Transverse colon (tissue), 4 donors: ENCODE data around the gene TRIP10. TPM values are rescaled to one million over a fixed set of nuclear protein-coding genes. Genes with fewer than 3 reads are reported as not detected.
"Not testable (repeated sequence)": the region's sequence is repeated elsewhere in the genome, so short reads cannot be mapped to it uniquely, and the experiment has no call there.

Experiments
- DNase-seq: peaks from one replicate; pipeline ENCODE4 v3.0.0-alpha.2; 2019
- H3K27ac ChIP-seq, 4 donors: fragments of 200-600 bp; sonication (generic); 2 replicates each; pipeline ENCODE4 v1.5.1; 2016 to 2018; ENCODE audit warnings: inconsistent platforms in 4 of 4
- H3K27me3 ChIP-seq: fragments of 200-600 bp; sonication (generic); 2 replicates; pipeline ENCODE4 v1.5.1; 2017; ENCODE audit warnings: inconsistent platforms
- H3K36me3 ChIP-seq, 4 donors: fragments of 200-600 bp; sonication (generic); 2 replicates each; pipeline ENCODE4 v1.5.1; 2017 to 2019; ENCODE audit warnings: inconsistent platforms in 4 of 4
- H3K4me1 ChIP-seq, 4 donors: fragments of 200-600 bp; sonication (generic); 2 replicates each; pipeline ENCODE4 v1.5.1; 2017 to 2020; ENCODE audit warnings: inconsistent platforms in 4 of 4
- H3K4me3 ChIP-seq, 4 donors: fragments of 200-600 bp; sonication (generic); 1 replicate in 1 of 4; 2 replicates in 3 of 4; pipeline versions ENCODE4 v1.5.1 to v1.6.1; 2017 to 2019; ENCODE audit warnings: inconsistent platforms in 4 of 4
- H3K9me3 ChIP-seq, 2 donors: fragments of 200-600 bp; sonication (generic); 2 replicates each; pipeline ENCODE4 v1.5.1; 2017 to 2019; ENCODE audit warnings: inconsistent platforms in 2 of 2
- CTCF ChIP-seq, 5 experiments: fragments of 200-600 bp in 3 of 5; fragments of 450-650 bp in 2 of 5; sonication (generic) in 3 of 5; IDR thresholded peaks; 1 replicate in 2 of 5; 2 replicates in 3 of 5; pipeline ENCODE4 v1.5.1; 2016 to 2017; ENCODE audit warnings: antibody characterized with exemption in 5 of 5, inconsistent platforms in 3 of 5, mild to moderate bottlenecking in 2 of 5, moderate library complexity in 1 of 5
- EP300 ChIP-seq: sonication (generic); formaldehyde crosslinking; IDR thresholded peaks from one replicate; pipeline ENCODE4 v1.6.1; 2017; ENCODE audit warnings: antibody characterized with exemption, low read depth
- POLR2A ChIP-seq: fragments of 450-650 bp; IDR thresholded peaks from one replicate; pipeline ENCODE4 v1.6.1; 2016; ENCODE audit warnings: antibody characterized with exemption, mild to moderate bottlenecking, moderate library complexity
- POLR2AphosphoS5 ChIP-seq, 3 donors: sonication (generic); formaldehyde crosslinking; IDR thresholded peaks; one replicate each; pipeline ENCODE4 v1.6.1; 2016; ENCODE audit warnings: antibody characterized with exemption in 3 of 3
- whole genome bisulfite sequencing, 2 donors: methylation state at CpG; one replicate each; pipeline ENCODE4 v1.1.5; 2018; ENCODE audit warnings: low coverage in 1 of 2; 5-methylcytosine and 5-hydroxymethylcytosine counted together
- in situ Hi-C, 4 donors: fragments of 200-750 bp; cut with MboI; loops; one replicate each; pipeline versions ENCODE4 v1.15.0 to v1.15.1; 2017; ENCODE audit warnings: low sequenced_read_pairs in 3 of 4, low pct_ligation_motif_present in 1 of 4, low pct_unique_long_range_greater_than_20kb in 1 of 4
- intact Hi-C: fragments of 100-400 bp; cut with DNase I; formaldehyde crosslinking; loops from one replicate; pipeline ENCODE4 v1.15.1; 2023; ENCODE audit warnings: low total_unique reads
- total RNA-seq, 4 donors: library from RNA; depleted of rRNA; stranded (reverse); fragments of >200 nt; gene quantifications; one replicate each; pipeline ENCODE4 v1.1.0, GENCODE V29; 2016

Gene TRIP10
- total RNA-seq, 4 donors from 2014 or later = 55.5 to 227 (median 78.8) TPM

GRCh38 chr19:6706633-6706958 is 32.9 kb upstream of the TRIP10 start:
- intact Hi-C loops = no loop called here
- no peak overlapping the region for H3K4me3 ChIP-seq
- H3K9me3 ChIP-seq = no peaks in the 10 kb centered on the region
- no peaks in the 10 kb centered on the region for H3K4me1 ChIP-seq
- no peak for DNase-seq
- TF ChIP-seq POLR2AphosphoS5 (IDR thresholded peaks at IDR 0.05) (no peak), EP300 (no peak), CTCF (IDR thresholded peaks at IDR 0.05) (no peak), POLR2A (no peak)
- peaks cover 31% of the 10 kb centered on the region for H3K27me3 ChIP-seq
- H3K36me3 ChIP-seq = no peaks in the 10 kb centered on the region
- H3K27ac ChIP-seq = no peak overlapping the region
- WGBS, 2 donors = 40 to 55% methylated on average over 1 to 3 of the region's 3 CpGs
- in situ Hi-C loops = loop anchor here in 1 of 4 donors (25.0 kb wide), 1 partner anchor 156 kb away; no protein-coding TSS in a partner anchor

- H3K36me3 ChIP-seq = no peaks in the 10 kb centered on the region
- no peaks in the 10 kb centered on the region for H3K4me1 ChIP-seq
- no peak overlapping the region for H3K4me3 ChIP-seq
- H3K27me3 ChIP-seq = peaks cover 31% of the 10 kb centered on the region
- no peak overlapping the region for H3K27ac ChIP-seq
- no peaks in the 10 kb centered on the region for H3K9me3 ChIP-seq
- in situ Hi-C loops = loop anchor here in 1 of 4 donors (25.0 kb wide), 1 partner anchor 155 kb away; no protein-coding TSS in a partner anchor
- TF ChIP-seq CTCF (IDR thresholded peaks at IDR 0.05) = no peak
- TF ChIP-seq POLR2A = no peak
- no peak for TF ChIP-seq EP300
- WGBS, 2 donors = 92% methylated on average over 42 of the region's 44 CpGs; no CpG with 5 or more reads in 1 of the 2 donors
- no peak for DNase-seq
- intact Hi-C loops = no loop called here
Observed at GRCh38 chr19:6707011-6707657, 32.3 kb upstream of the TRIP10 start.

GRCh38 chr19:6707658-6708018 is 31.8 kb upstream of the TRIP10 start:
- 85 to 100% methylated on average over 1 to 12 of the region's 16 CpGs for WGBS, 2 donors
- intact Hi-C loops = no loop called here

GRCh38 chr19:6708346-6708745 is 31.1 kb upstream of the TRIP10 start:
- Histone ChIP-seq H3K27me3 (peaks cover 31% of the 10 kb centered on the region), H3K4me1 (no peaks in the 10 kb centered on the region), H3K27ac (no peak overlapping the region), H3K36me3 (no peaks in the 10 kb centered on the region), H3K4me3 (no peak overlapping the region), H3K9me3 (no peaks in the 10 kb centered on the region)
- 77 to 90% methylated on average over 3 of the region's 3 CpGs for whole genome bisulfite sequencing, 2 donors
- in situ Hi-C loops = loop anchor here in 1 of 4 donors (25.0 kb wide), 1 partner anchor 154 kb away; no protein-coding TSS in a partner anchor
- intact Hi-C loops = no loop called here
- TF ChIP-seq POLR2A = no peak
- TF ChIP-seq EP300 = no peak
- TF ChIP-seq CTCF (IDR thresholded peaks at IDR 0.05) = no peak
- no peak for TF ChIP-seq POLR2AphosphoS5 (IDR thresholded peaks at IDR 0.05)
- DNase-seq = no peak

More at GRCh38 chr19:6707658-6708018, 31.8 kb upstream of the TRIP10 start:
- no peaks in the 10 kb centered on the region for H3K9me3 ChIP-seq
- no peak overlapping the region for H3K4me3 ChIP-seq
- peaks cover 31% of the 10 kb centered on the region for H3K27me3 ChIP-seq
- no peak for DNase-seq
- in situ Hi-C loops = loop anchor here in 1 of 4 donors (25.0 kb wide), 1 partner anchor 155 kb away; no protein-coding TSS in a partner anchor
- TF ChIP-seq POLR2AphosphoS5 (IDR thresholded peaks at IDR 0.05) = no peak
- TF ChIP-seq CTCF (IDR thresholded peaks at IDR 0.05) = no peak
- no peak for TF ChIP-seq POLR2A
- no peak for TF ChIP-seq EP300
- no peaks in the 10 kb centered on the region for H3K36me3 ChIP-seq
- H3K27ac ChIP-seq = no peak overlapping the region
- H3K4me1 ChIP-seq = no peaks in the 10 kb centered on the region

- H3K4me1 ChIP-seq, intact Hi-C loops, H3K27ac ChIP-seq, DNase-seq, H3K4me3 ChIP-seq, H3K36me3 ChIP-seq, H3K9me3 ChIP-seq: not testable (repeated sequence)
- in situ Hi-C loops = loop anchor here in 1 of 4 donors (25.0 kb wide), 1 partner anchor 153 kb away; no protein-coding TSS in a partner anchor
- peaks cover 31% of the 10 kb centered on the region for H3K27me3 ChIP-seq
- WGBS, 2 donors = 88 to 89% methylated on average over 4 to 12 of the region's 12 CpGs
Observed at GRCh38 chr19:6708913-6709312, 30.6 kb upstream of the TRIP10 start.
